MM.1S (cell line): Measurements from ENCODE around the gene GSTT2B.
"Not testable (repeated sequence)": the region's sequence is repeated elsewhere in the genome, so short reads cannot be mapped to it uniquely, and the experiment has no call there.

Source experiments
- DNase-seq: peaks from one replicate; pipeline ENCODE4 v3.0.0-alpha.2; 2015
- H2AFZ ChIP-seq: fragments of 300-600 bp; sonication (generic); 2 replicates; pipeline ENCODE4 v1.6.0; 2016; ENCODE audit warnings: antibody characterized with exemption, low read length
- H3F3A ChIP-seq: fragments of 300-600 bp; sonication (generic); 2 replicates; pipeline ENCODE4 v1.6.1; 2016; ENCODE audit warnings: mild to moderate bottlenecking, antibody characterized with exemption, low read length, moderate library complexity, mixed read lengths; ENCODE audit not compliant: insufficient read depth
- H3K27ac ChIP-seq: fragments of 300-600 bp; sonication (generic); 2 replicates; pipeline ENCODE4 v1.5.1; 2016; ENCODE audit warnings: mild to moderate bottlenecking, low read length
- H3K27me3 ChIP-seq: fragments of 300-600 bp; sonication (generic); replicated peaks from 2 replicates; pipeline ENCODE4 v1.6.0; 2016; ENCODE audit warnings: low read length; ENCODE audit not compliant: insufficient read depth
- H3K36me3 ChIP-seq: fragments of 300-600 bp; sonication (generic); replicated peaks from 2 replicates; pipeline ENCODE4 v1.6.1; 2016; ENCODE audit warnings: mild to moderate bottlenecking, low read length, mixed read lengths; ENCODE audit not compliant: insufficient read depth
- H3K4me1 ChIP-seq: fragments of 300-600 bp; sonication (generic); 2 replicates; pipeline ENCODE4 v1.6.1; 2016; ENCODE audit warnings: low read length, mixed read lengths
- H3K4me2 ChIP-seq: fragments of 300-600 bp; sonication (generic); 2 replicates; pipeline ENCODE4 v1.6.0; 2016; ENCODE audit warnings: low read depth, low read length
- H3K4me3 ChIP-seq: fragments of 300-600 bp; sonication (generic); 2 replicates; pipeline ENCODE4 v1.5.1; 2016; ENCODE audit warnings: low read length, mixed read lengths
- H3K79me2 ChIP-seq: fragments of 300-600 bp; sonication (generic); 2 replicates; pipeline ENCODE4 v1.6.1; 2016; ENCODE audit warnings: mixed run types, low read length, mixed read lengths
- H3K9ac ChIP-seq: fragments of 300-600 bp; sonication (generic); 2 replicates; pipeline ENCODE4 v1.6.1; 2016; ENCODE audit warnings: low read length, mixed read lengths
- H3K9me2 ChIP-seq: fragments of 300-600 bp; sonication (generic); replicated peaks from 2 replicates; pipeline ENCODE4 v1.6.1; 2016; ENCODE audit warnings: mild to moderate bottlenecking, low read length, mixed read lengths; ENCODE audit not compliant: insufficient read depth
- H3K9me3 ChIP-seq: fragments of 300-600 bp; sonication (generic); replicated peaks from 2 replicates; pipeline ENCODE4 v1.6.1; 2016; ENCODE audit warnings: mild to moderate bottlenecking, low read length, mixed read lengths; ENCODE audit not compliant: insufficient read depth
- H4K20me1 ChIP-seq: fragments of 300-600 bp; sonication (generic); 2 replicates; pipeline ENCODE4 v1.6.1; 2016; ENCODE audit warnings: mild to moderate bottlenecking, low read length, moderate library complexity, mixed read lengths; ENCODE audit not compliant: insufficient read depth
- EZH2 ChIP-seq: fragments of 300-600 bp; sonication (generic); optimal IDR thresholded peaks from 2 replicates; pipeline ENCODE3; 2017; ENCODE audit warnings: low read depth, mild to moderate bottlenecking, antibody characterized with exemption, low read length, mixed read lengths
- EZH2phosphoT487 ChIP-seq: fragments of 300-600 bp; sonication (generic); IDR thresholded peaks from 2 replicates; pipeline ENCODE4 v1.6.1; 2018; ENCODE audit warnings: antibody characterized with exemption, low read length
- TF ChIP-seq, protein P1 (sequence below): fragments of 300-600 bp; sonication (generic); IDR thresholded peaks from 2 replicates; pipeline ENCODE4 v1.5.1; 2016; ENCODE audit warnings: antibody characterized with exemption, low read length, mixed read lengths

The GSTT2B gene, protein sequence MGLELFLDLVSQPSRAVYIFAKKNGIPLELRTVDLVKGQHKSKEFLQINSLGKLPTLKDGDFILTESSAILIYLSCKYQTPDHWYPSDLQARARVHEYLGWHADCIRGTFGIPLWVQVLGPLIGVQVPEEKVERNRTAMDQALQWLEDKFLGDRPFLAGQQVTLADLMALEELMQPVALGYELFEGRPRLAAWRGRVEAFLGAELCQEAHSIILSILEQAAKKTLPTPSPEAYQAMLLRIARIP

DNA sequence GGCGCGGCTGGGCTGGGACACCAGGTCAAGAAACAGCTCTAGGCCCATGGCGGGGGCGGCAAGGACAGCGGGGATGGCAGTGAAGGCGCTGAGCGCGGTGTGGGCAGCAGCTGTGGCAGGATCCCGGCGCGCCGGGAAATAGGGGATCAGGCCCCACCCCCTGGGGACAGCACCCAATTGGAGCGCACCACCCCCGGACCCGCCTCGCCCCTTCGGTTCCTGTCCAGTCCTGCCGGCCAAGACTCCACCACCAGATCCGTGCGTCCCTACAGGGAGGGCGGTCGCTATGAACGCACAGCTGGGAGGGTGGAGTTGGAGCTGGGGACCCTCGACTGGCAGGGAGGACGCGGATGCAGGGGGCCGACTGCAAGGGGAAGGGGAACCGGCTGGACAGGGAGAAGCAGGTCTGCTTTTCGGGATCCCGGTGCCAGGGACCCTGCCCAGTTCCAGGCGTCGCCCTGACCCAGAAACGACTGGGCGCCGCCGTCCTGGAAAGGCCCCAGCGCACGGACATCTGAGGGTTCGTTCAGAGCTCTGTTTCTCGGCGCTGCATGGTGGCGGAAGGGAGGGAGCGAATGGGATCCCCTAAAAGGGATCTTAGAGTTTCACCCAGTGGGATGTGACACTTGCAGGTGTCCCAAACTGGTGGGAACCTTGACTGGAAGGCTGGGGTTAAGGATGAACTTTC, at the start of gene GSTT2B:
Gene GSTT2B (minus strand): TSS at position 112 of the 688 bp plus-strand sequence. CDS start 64 bp downstream, at position 48.
- H3K4me1 ChIP-seq: not testable (repeated sequence)

DNA sequence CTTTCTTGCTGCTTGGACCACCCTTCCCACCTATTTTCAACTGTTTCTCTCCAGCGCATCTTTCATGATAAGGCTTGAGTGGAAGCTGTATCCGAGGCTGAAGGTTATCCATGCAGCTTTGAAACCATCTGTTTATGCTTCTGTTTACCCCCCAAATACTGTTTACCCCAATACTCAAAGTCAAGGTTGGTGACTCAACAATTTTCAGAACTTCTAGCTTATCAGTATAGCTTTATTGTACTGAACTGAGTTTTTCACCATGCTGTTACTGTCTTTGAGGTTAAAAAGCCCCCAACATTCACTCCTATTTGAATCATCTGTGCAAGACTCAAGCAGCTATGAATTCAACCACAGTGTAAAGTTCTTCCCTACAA, 49.0 kb upstream of the GSTT2B start:
- peaks cover 14% of the 10 kb centered on the region; the same call in 1 of the 2 replicates for H3K4me1 ChIP-seq
- no peak overlapping the region for H2AFZ ChIP-seq
- no peak overlapping the region for H3K9ac ChIP-seq
- no peak overlapping the region for H3K27ac ChIP-seq
- TF ChIP-seq EZH2: no peak
- TF ChIP-seq, protein P1, sequence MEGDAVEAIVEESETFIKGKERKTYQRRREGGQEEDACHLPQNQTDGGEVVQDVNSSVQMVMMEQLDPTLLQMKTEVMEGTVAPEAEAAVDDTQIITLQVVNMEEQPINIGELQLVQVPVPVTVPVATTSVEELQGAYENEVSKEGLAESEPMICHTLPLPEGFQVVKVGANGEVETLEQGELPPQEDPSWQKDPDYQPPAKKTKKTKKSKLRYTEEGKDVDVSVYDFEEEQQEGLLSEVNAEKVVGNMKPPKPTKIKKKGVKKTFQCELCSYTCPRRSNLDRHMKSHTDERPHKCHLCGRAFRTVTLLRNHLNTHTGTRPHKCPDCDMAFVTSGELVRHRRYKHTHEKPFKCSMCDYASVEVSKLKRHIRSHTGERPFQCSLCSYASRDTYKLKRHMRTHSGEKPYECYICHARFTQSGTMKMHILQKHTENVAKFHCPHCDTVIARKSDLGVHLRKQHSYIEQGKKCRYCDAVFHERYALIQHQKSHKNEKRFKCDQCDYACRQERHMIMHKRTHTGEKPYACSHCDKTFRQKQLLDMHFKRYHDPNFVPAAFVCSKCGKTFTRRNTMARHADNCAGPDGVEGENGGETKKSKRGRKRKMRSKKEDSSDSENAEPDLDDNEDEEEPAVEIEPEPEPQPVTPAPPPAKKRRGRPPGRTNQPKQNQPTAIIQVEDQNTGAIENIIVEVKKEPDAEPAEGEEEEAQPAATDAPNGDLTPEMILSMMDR: no peak
- no peak for TF ChIP-seq EZH2phosphoT487
- DNase-seq: no peak
- H3F3A ChIP-seq: peaks cover 9% of the 10 kb centered on the region; the same call in 1 of the 2 replicates
- H3K9me3 ChIP-seq: no peaks in the 10 kb centered on the region
- H3K9me2 ChIP-seq: no peaks in the 10 kb centered on the region
- no peaks in the 10 kb centered on the region for H3K36me3 ChIP-seq
- H3K79me2 ChIP-seq: peaks cover 38% of the 10 kb centered on the region
- no peaks in the 10 kb centered on the region for H4K20me1 ChIP-seq
- H3K27me3 ChIP-seq: no peaks in the 10 kb centered on the region
- H3K4me3 ChIP-seq: no peak overlapping the region
- H3K4me2 ChIP-seq: no peak overlapping the region

More for the DNA sequence above, at the start of gene GSTT2B:
- H3F3A ChIP-seq, H3K9ac ChIP-seq, DNase-seq, H3K27me3 ChIP-seq, H3K27ac ChIP-seq, H3K9me2 ChIP-seq, H3K4me2 ChIP-seq, H3K9me3 ChIP-seq, H3K4me3 ChIP-seq, H3K36me3 ChIP-seq, H2AFZ ChIP-seq, H3K79me2 ChIP-seq, H4K20me1 ChIP-seq: not testable (repeated sequence)

DNA sequence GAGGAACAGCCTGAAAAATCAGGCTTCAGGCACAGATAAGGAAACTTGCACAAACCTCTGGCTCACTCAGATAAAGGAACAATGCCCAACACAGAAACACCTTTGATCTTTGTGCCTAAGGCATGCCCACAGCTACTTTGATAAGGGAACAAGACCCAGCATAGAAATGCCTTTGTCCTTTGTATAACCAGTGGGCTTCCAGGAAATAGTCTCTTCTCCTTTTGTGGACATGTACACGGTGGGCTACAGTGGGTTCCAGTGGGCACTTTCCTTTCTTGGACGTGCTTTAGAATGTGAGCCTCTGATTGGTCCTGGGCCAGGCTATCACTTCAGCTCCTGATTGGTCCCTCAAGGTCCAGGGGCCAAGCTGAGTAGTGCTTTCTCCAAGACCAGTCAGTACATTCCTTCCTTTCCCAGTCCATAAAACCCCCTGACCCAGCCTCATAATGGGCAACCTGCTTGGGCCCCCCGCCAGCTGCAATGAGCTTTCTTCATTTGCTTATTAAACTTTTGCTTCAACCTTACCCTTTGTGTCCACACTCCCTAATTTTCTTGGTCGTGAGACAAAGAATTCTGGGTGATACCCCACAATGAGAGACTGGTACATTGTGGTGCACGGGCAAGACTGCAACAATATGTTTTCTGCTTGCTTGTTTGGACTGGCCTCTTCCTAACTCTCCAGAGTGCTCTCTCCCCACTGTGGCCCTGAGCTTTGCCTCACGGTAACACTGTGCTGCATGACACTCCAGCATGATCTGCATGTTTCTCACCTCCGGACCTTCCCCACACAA, 48.4 kb upstream of the GSTT2B start:
- Histone ChIP-seq H3F3A (peaks cover 9% of the 10 kb centered on the region; the same call in 1 of the 2 replicates), H4K20me1 (no peaks in the 10 kb centered on the region), H2AFZ (no peak overlapping the region), H3K4me1 (peaks cover 14% of the 10 kb centered on the region; the same call in 1 of the 2 replicates), H3K4me2 (no peak overlapping the region), H3K9me2 (no peaks in the 10 kb centered on the region), H3K9ac (no peak overlapping the region), H3K79me2 (peaks cover 32% of the 10 kb centered on the region), H3K4me3 (no peak overlapping the region), H3K36me3 (no peaks in the 10 kb centered on the region), H3K27me3 (no peaks in the 10 kb centered on the region), H3K27ac (no peak overlapping the region), H3K9me3 (no peaks in the 10 kb centered on the region)
- TF ChIP-seq, protein P1: no peak
- TF ChIP-seq EZH2phosphoT487 (no peak), EZH2 (no peak)
- no peak for DNase-seq
